Left ventricle myocardium superior (tissue), 1 donor: ENCODE measurements around the gene KRT39. TPM values are rescaled to one million over a fixed set of nuclear protein-coding genes. Genes with fewer than 3 reads are reported as not detected.

Experiments
- ATAC-seq: fragments of 200-7000 bp; cut with Tn5 transposase; one replicate; pipeline ENCODE4 v1.9.1; 2020; ENCODE audit warnings: mild to moderate bottlenecking, moderate library complexity
- DNase-seq: peaks from one replicate; pipeline ENCODE4 v3.0.0-alpha.2; 2020
- intact Hi-C: fragments of 100-400 bp; cut with micrococcal nuclease; formaldehyde crosslinking; loops from one replicate; pipeline ENCODE4 v1.11.0; 2022
- total RNA-seq: library from RNA; stranded (reverse); fragmentation: NEBNext Ultra II Directional; extraction: Animal tissue kit (Norgen Biotek cat#: 25700); gene quantifications from one replicate; pipeline ENCODE4 v1.2.1, GENCODE V29; 2021
- donor health status: DM: no; HTN: yes; CAD: no; lungs with severe emphysema.

The KRT39 gene
- total RNA-seq, 1 donor from 2014 or later: not detected

- no peak for ATAC-seq
- intact Hi-C loops: no loop called here
- no peak for DNase-seq
These were observed 52.5 kb downstream of the KRT39 start for GRCh38 chr17:40914075-40914855.

- no peak for DNase-seq
- intact Hi-C loops: no loop called here
- no peak for ATAC-seq
These were observed 54.1 kb downstream of the KRT39 start for GRCh38 chr17:40912486-40913210.

GRCh38 chr17:40910441-40910841 is 56.3 kb downstream of the KRT39 start:
- no peak for ATAC-seq
- no peak for DNase-seq
- intact Hi-C loops: no loop called here

GRCh38 chr17:40909755-40910154 is 57.0 kb downstream of the KRT39 start:
- ATAC-seq: no peak
- no peak for DNase-seq
- intact Hi-C loops: loop anchor here (10.0 kb wide), 1 partner anchor 745 kb away; no protein-coding TSS in a partner anchor

DNA sequence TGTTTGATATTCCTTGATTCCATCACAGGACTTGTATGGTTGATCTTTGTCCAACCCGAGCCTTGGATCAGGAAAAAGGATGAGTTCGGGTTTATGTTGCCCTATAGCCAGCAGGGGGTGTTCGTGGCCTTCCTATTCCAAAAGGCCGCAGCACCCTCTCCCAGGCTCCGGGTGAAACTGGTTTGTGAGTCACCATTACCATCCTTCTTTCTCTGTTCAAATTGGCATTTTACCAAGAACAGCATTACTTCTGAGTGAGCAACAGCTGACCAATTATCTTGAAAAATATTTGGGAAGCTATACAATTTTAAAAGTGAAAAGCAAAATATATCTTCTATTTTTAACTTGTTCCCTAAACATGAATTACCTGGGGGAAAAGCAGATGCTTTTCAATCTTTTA is 57.4 kb downstream of the KRT39 start:
- intact Hi-C loops: loop anchor here (10.0 kb wide), 1 partner anchor 745 kb away; no protein-coding TSS in a partner anchor
- ATAC-seq (peak; percentile 90), DNase-seq (peak; percentile 70)

Other genes with a start within 250 kb of the KRT39 start
- not detected for gene KRT25, start 211.6 kb downstream of the KRT39 start, total RNA-seq
- not detected for gene KRT26, start 194.7 kb downstream of the KRT39 start, total RNA-seq
- not detected for gene KRT27, start 184.4 kb downstream of the KRT39 start, total RNA-seq
- not detected for gene KRT28, start 167.0 kb downstream of the KRT39 start, total RNA-seq
- gene KRT10, start 144.3 kb downstream of the KRT39 start, total RNA-seq: 51.3 TPM
- not detected for gene KRT12, start 99.7 kb downstream of the KRT39 start, total RNA-seq
- not detected for gene KRT20, start 81.7 kb downstream of the KRT39 start, total RNA-seq
- gene KRT23, start 29.3 kb downstream of the KRT39 start, total RNA-seq: not detected
- gene KRT40, start 17.4 kb upstream of the KRT39 start, total RNA-seq: not detected
- gene KRTAP3-3, start 27.2 kb upstream of the KRT39 start, total RNA-seq: not detected
- gene KRTAP3-2, start 33.0 kb upstream of the KRT39 start, total RNA-seq: not detected
- not detected for gene KRTAP3-1, start 42.2 kb upstream of the KRT39 start, total RNA-seq
- not detected for gene KRTAP1-5, start 60.3 kb upstream of the KRT39 start, total RNA-seq
- gene KRTAP1-4, start 63.2 kb upstream of the KRT39 start, total RNA-seq: not detected
- not detected for gene KRTAP1-3, start 67.9 kb upstream of the KRT39 start, total RNA-seq
- not detected for gene KRTAP1-1, start 74.5 kb upstream of the KRT39 start, total RNA-seq
- not detected for gene KRTAP2-1, start 80.4 kb upstream of the KRT39 start, total RNA-seq
- gene KRTAP2-2, start 88.3 kb upstream of the KRT39 start, total RNA-seq: not detected
- gene KRTAP2-3, start 93.2 kb upstream of the KRT39 start, total RNA-seq: not detected
- not detected for gene KRTAP2-4, start 98.9 kb upstream of the KRT39 start, total RNA-seq
- not detected for gene KRTAP4-7, start 117.2 kb upstream of the KRT39 start, total RNA-seq
- not detected for gene KRTAP4-8, start 131.2 kb upstream of the KRT39 start, total RNA-seq
- not detected for gene KRTAP4-16, start 135.3 kb upstream of the KRT39 start, total RNA-seq
- gene KRTAP4-9, start 138.4 kb upstream of the KRT39 start, total RNA-seq: not detected
- not detected for gene KRTAP4-11, start 151.4 kb upstream of the KRT39 start, total RNA-seq
- not detected for gene KRTAP4-12, start 157.2 kb upstream of the KRT39 start, total RNA-seq
- not detected for gene KRTAP4-6, start 173.6 kb upstream of the KRT39 start, total RNA-seq
- not detected for gene KRTAP4-5, start 182.9 kb upstream of the KRT39 start, total RNA-seq
- gene KRTAP4-4, start 193.8 kb upstream of the KRT39 start, total RNA-seq: not detected
- gene KRTAP4-3, start 201.3 kb upstream of the KRT39 start, total RNA-seq: not detected
- not detected for gene KRTAP4-2, start 211.3 kb upstream of the KRT39 start, total RNA-seq
- not detected for gene KRTAP4-1, start 218.0 kb upstream of the KRT39 start, total RNA-seq
- gene KRTAP9-1, start 222.9 kb upstream of the KRT39 start, total RNA-seq: not detected